ENCODE measurements around the gene FSTL1. TPM values are rescaled to one million over a fixed set of nuclear protein-coding genes. Genes with fewer than 3 reads are reported as not detected.

Gene FSTL1
- total RNA-seq, 4 donors from 2014 or later, result 532 to 861 (median 705) TPM

DNA sequence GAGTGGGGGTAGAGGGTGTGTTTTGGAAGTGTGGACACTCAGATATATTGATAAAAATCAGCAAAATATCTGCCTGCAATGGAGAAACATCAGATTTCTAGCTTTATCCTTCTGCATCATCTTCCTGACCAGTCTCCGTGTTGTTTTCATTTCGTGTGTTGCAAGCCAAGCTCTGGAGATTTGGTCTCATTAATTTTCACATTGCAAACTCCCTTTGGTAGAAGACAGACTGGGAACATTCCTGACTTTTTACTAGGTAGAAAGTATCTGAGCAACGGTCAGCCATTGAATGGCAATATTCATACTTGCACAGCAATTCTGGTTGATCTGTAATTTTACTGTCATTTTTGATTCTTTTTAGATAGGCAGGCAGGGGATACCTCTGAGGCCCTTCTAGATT is 30.4 kb downstream of the FSTL1 start:
- DNase-seq (ENCODE audit: low spot score) (no peak), ATAC-seq (ENCODE audit: low FRiP score) (no peak)
- TF ChIP-seq, protein P1, sequence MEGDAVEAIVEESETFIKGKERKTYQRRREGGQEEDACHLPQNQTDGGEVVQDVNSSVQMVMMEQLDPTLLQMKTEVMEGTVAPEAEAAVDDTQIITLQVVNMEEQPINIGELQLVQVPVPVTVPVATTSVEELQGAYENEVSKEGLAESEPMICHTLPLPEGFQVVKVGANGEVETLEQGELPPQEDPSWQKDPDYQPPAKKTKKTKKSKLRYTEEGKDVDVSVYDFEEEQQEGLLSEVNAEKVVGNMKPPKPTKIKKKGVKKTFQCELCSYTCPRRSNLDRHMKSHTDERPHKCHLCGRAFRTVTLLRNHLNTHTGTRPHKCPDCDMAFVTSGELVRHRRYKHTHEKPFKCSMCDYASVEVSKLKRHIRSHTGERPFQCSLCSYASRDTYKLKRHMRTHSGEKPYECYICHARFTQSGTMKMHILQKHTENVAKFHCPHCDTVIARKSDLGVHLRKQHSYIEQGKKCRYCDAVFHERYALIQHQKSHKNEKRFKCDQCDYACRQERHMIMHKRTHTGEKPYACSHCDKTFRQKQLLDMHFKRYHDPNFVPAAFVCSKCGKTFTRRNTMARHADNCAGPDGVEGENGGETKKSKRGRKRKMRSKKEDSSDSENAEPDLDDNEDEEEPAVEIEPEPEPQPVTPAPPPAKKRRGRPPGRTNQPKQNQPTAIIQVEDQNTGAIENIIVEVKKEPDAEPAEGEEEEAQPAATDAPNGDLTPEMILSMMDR (IDR thresholded peaks at IDR 0.05), result no peak

DNA sequence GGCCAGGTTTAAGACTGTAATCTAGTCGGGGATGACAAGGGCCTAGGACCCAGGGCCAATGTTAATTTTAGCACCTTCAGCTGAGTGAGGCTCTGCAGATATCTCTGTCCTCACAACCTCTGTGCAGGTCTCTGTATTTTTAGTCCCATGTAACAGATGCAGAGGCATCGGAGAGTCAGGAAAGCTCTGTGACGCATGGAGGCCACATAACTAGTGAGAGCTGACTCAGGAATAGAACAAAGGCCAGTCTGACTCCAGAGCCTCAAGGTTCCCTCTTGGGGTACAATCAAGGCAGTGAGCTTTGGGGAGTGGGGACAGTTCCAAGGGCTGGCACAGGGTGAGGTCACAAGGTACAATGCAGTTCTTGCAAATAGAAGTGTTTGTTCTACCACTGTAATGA is 31.0 kb downstream of the FSTL1 start:
- DNase-seq (ENCODE audit: low spot score) (no peak), ATAC-seq (ENCODE audit: low FRiP score) (no peak)

DNA sequence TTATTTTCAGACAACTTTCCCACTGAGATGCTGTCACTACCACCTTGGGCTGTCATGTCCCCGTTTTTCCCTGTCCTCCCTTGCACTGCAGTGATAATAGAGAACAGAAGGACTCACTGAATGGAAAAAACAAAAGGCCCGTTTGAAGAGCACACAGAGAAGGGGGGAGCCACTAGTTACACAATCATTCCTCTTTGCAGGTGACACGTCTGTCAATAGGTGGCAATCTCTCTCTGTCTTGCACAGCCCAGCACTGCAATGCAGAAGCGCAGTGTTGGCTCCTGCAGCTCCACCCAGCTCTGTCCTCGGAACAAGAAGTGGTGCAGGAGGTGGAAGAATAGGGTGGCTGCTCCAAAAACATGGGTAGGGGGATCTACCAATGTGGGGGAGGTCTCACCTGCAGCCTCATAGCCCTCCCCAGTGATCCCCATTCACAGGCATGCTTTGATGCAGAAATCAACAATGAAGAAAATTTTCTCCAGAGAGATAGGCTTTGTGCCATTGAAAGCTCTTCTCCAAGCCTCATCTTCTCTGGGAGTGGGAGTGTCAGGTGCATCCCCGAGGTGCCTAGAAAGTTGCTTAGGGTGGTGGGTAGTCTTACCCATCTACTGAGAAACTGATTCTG is 31.8 kb downstream of the FSTL1 start:
- ATAC-seq (ENCODE audit: low FRiP score) (no peak), DNase-seq (ENCODE audit: low spot score) (no peak)
- TF ChIP-seq, protein P1 (IDR thresholded peaks at IDR 0.05), result no peak

More for the DNA sequence above, 31.0 kb downstream of the FSTL1 start:
- TF ChIP-seq, protein P1 (IDR thresholded peaks at IDR 0.05), result no peak

GRCh38 chr3:120418446-120418845 is 32.3 kb downstream of the FSTL1 start:
- no peak for ATAC-seq (ENCODE audit: low FRiP score)
- no peak for DNase-seq (ENCODE audit: low spot score)
- TF ChIP-seq, protein P1 (IDR thresholded peaks at IDR 0.05), result no peak

- DNase-seq (ENCODE audit: low spot score), result peak; percentile 76
These were observed 33.4 kb downstream of the FSTL1 start for GRCh38 chr3:120417272-120417911.

DNA sequence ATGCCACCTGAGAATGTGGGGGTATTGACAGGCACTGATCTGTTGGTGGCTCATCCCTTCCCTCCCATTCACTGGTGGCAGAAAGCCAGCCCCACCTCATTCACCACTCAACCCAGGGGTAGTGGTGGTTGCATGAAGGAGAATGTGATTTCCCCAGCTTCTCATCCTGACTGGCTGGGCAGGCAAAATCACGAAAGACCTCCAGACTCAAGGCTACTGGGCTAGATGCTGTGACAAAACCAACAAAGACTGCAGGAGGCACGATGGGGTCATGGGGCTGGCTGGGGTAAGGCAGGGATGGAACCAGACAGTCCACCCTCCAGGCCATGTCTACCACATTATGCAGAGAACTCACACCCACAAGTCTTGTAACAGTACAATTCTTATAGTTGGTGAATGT is 33.9 kb downstream of the FSTL1 start:
- TF ChIP-seq, protein P1 (IDR thresholded peaks at IDR 0.05), result no peak
- DNase-seq (ENCODE audit: low spot score) (no peak), ATAC-seq (ENCODE audit: low FRiP score) (peak; percentile 3)

More at GRCh38 chr3:120417272-120417911, 33.4 kb downstream of the FSTL1 start:
- TF ChIP-seq, protein P1 (IDR thresholded peaks at IDR 0.05), result peak in 1 of 3 donors; percentile 8
- peak; percentile 97 for ATAC-seq (ENCODE audit: low FRiP score)

GRCh38 chr3:120415756-120416155 is 35.0 kb downstream of the FSTL1 start:
- no peak for ATAC-seq (ENCODE audit: low FRiP score)
- DNase-seq (ENCODE audit: low spot score), result no peak
- TF ChIP-seq, protein P1 (IDR thresholded peaks at IDR 0.05), result no peak

Data from omental fat pad (tissue), 4 donors.